ENCODE measurements around the gene CA7. TPM values are rescaled to one million over a fixed set of nuclear protein-coding genes. Genes with fewer than 3 reads are reported as not detected.
"Not testable (repeated sequence)": the region's sequence is repeated elsewhere in the genome, so short reads cannot be mapped to it uniquely, and the experiment has no call there.

Gene CA7
- total RNA-seq, 1 experiment from 2014 or later, result not detected

GRCh38 chr16:66863707-66864106 is 19.5 kb downstream of the CA7 start:
- DNase-seq, result no peak
- Mint-ChIP-seq H3K9me3 (ENCODE audit: low read depth, unreplicated experiment) (no peaks in the 10 kb centered on the region), H3K36me3 (ENCODE audit: insufficient read depth, unreplicated experiment) (no peaks in the 10 kb centered on the region), H3K4me3 (ENCODE audit: low read depth, unreplicated experiment) (no peak overlapping the region), H3K4me1 (ENCODE audit: low read depth, unreplicated experiment) (no peaks in the 10 kb centered on the region), H3K27ac (ENCODE audit: unreplicated experiment) (no peak overlapping the region), H3K27me3 (ENCODE audit: unreplicated experiment) (no peaks in the 10 kb centered on the region)
- no peak for TF ChIP-seq CTCF (IDR thresholded peaks at IDR 0.05; ENCODE audit: unreplicated experiment)
- intact Hi-C loops (cut with micrococcal nuclease; ENCODE audit: unreplicated experiment), result no loop called here
- BruUV-seq (replicated peaks), result no TSS peak
- CTCF ChIA-PET, result interaction anchor here (0.6 to 1.3 kb wide), 3 partner anchors 9 to 30 kb away, joined by 3 to 4 read pairs (median 4); partner anchors contain the start of gene PDP2

- no TSS peak for BruUV-seq (replicated peaks)
- H3K9me3 Mint-ChIP-seq (ENCODE audit: low read depth, unreplicated experiment), result no peaks in the 10 kb centered on the region
- intact Hi-C loops (cut with micrococcal nuclease; ENCODE audit: unreplicated experiment), result loop anchor here (2.0 to 5.0 kb wide), 3 partner anchors 39 to 462 kb away; partner anchors contain the start of gene NAE1
- no peak for DNase-seq
- CTCF ChIA-PET, result interaction anchor here (0.6 to 3.2 kb wide), 3 partner anchors 12 to 39 kb away, joined by 5 to 61 read pairs (median 16); partner anchors contain the start of genes NAE1 and PDP2
- no peaks in the 10 kb centered on the region for H3K27me3 Mint-ChIP-seq (ENCODE audit: unreplicated experiment)
- H3K27ac Mint-ChIP-seq (ENCODE audit: unreplicated experiment), result no peak overlapping the region
- H3K36me3 Mint-ChIP-seq (ENCODE audit: insufficient read depth, unreplicated experiment), result peaks cover 10% of the 10 kb centered on the region
- peaks cover 20% of the 10 kb centered on the region for H3K4me1 Mint-ChIP-seq (ENCODE audit: low read depth, unreplicated experiment)
- H3K4me3 Mint-ChIP-seq (ENCODE audit: low read depth, unreplicated experiment), result no peak overlapping the region
- no peak for TF ChIP-seq CTCF (IDR thresholded peaks at IDR 0.05; ENCODE audit: unreplicated experiment)
Measured at GRCh38 chr16:66869424-66869823, 25.2 kb downstream of the CA7 start.

GRCh38 chr16:66871363-66871762 is 27.1 kb downstream of the CA7 start:
- not testable (repeated sequence) for BruUV-seq (replicated peaks); H3K27ac Mint-ChIP-seq (ENCODE audit: unreplicated experiment); H3K4me3 Mint-ChIP-seq (ENCODE audit: low read depth, unreplicated experiment); DNase-seq; H3K9me3 Mint-ChIP-seq (ENCODE audit: low read depth, unreplicated experiment); H3K27me3 Mint-ChIP-seq (ENCODE audit: unreplicated experiment); H3K36me3 Mint-ChIP-seq (ENCODE audit: insufficient read depth, unreplicated experiment)
- CTCF ChIA-PET, result interaction anchor here (1.3 kb wide), 1 partner anchor 41 kb away, joined by 4 read pairs; the partner anchor contains the start of gene NAE1
- intact Hi-C loops (cut with micrococcal nuclease; ENCODE audit: unreplicated experiment), result loop anchor here (5.0 kb wide), 1 partner anchor 264 kb away; no protein-coding TSS in a partner anchor
- peaks cover 23% of the 10 kb centered on the region for H3K4me1 Mint-ChIP-seq (ENCODE audit: low read depth, unreplicated experiment)

GRCh38 chr16:66871840-66872239 is 27.6 kb downstream of the CA7 start:
- peaks cover 10% of the 10 kb centered on the region for H3K36me3 Mint-ChIP-seq (ENCODE audit: insufficient read depth, unreplicated experiment)
- H3K9me3 Mint-ChIP-seq (ENCODE audit: low read depth, unreplicated experiment), result no peaks in the 10 kb centered on the region
- H3K27me3 Mint-ChIP-seq (ENCODE audit: unreplicated experiment), result no peaks in the 10 kb centered on the region
- no peak overlapping the region for H3K27ac Mint-ChIP-seq (ENCODE audit: unreplicated experiment)
- no peak for TF ChIP-seq CTCF (IDR thresholded peaks at IDR 0.05; ENCODE audit: unreplicated experiment)
- no peak for DNase-seq
- no peak overlapping the region for H3K4me3 Mint-ChIP-seq (ENCODE audit: low read depth, unreplicated experiment)
- CTCF ChIA-PET, result interaction anchor here (1.7 kb wide), 2 partner anchors 21 to 264 kb away, joined by 4 to 10 read pairs; no protein-coding TSS in a partner anchor
- peaks cover 23% of the 10 kb centered on the region for H3K4me1 Mint-ChIP-seq (ENCODE audit: low read depth, unreplicated experiment)
- intact Hi-C loops (cut with micrococcal nuclease; ENCODE audit: unreplicated experiment), result loop anchor here (5.0 kb wide), 1 partner anchor 265 kb away; no protein-coding TSS in a partner anchor
- no TSS peak for BruUV-seq (replicated peaks)

- intact Hi-C loops (cut with micrococcal nuclease; ENCODE audit: unreplicated experiment), result loop anchor here (5.0 kb wide), 1 partner anchor 265 kb away; no protein-coding TSS in a partner anchor
- Mint-ChIP-seq H3K36me3 (ENCODE audit: insufficient read depth, unreplicated experiment) (peaks cover 10% of the 10 kb centered on the region), H3K27ac (ENCODE audit: unreplicated experiment) (peak overlapping the region; percentile 56), H3K4me1 (ENCODE audit: low read depth, unreplicated experiment) (peaks cover 23% of the 10 kb centered on the region), H3K27me3 (ENCODE audit: unreplicated experiment) (no peaks in the 10 kb centered on the region), H3K4me3 (ENCODE audit: low read depth, unreplicated experiment) (peak overlapping the region; percentile 75), H3K9me3 (ENCODE audit: low read depth, unreplicated experiment) (no peaks in the 10 kb centered on the region)
- no peak for DNase-seq
- BruUV-seq (replicated peaks), result no TSS peak
- CTCF ChIA-PET, result interaction anchor here (0.7 to 2.7 kb wide), 22 partner anchors 9 to 466 kb away, joined by 3 to 28 read pairs (median 4); partner anchors contain the start of genes CA7, DYNC1LI2 and NAE1
- no peak for TF ChIP-seq CTCF (IDR thresholded peaks at IDR 0.05; ENCODE audit: unreplicated experiment)
Measured at GRCh38 chr16:66872559-66872942, 28.3 kb downstream of the CA7 start.
